ENCODE measurements around the gene OSTF1. TPM values are rescaled to one million over a fixed set of nuclear protein-coding genes. Genes with fewer than 3 reads are reported as not detected.

The OSTF1 gene
- total RNA-seq, 1 experiment from 2014 or later: 17.8 TPM

- ATAC-seq: no peak
- no peak overlapping the region for H3K4me3 Mint-ChIP-seq
- POLR2A ChIA-PET: no interaction called here
Observed at GRCh38 chr9:75061169-75061568, 27.1 kb upstream of the OSTF1 start.

GRCh38 chr9:75063556-75064305 is 24.6 kb upstream of the OSTF1 start:
- no peak overlapping the region for H3K27ac Mint-ChIP-seq
- H3K4me1 Mint-ChIP-seq: peaks cover under 1% of the 10 kb centered on the region; the same call in 1 of the 2 replicates
- 0 out of 2 replicates have a peak, but pooled peaks cover under 1% of the 10 kb centered on the region for H3K36me3 Mint-ChIP-seq
- H3K9me3 Mint-ChIP-seq: peaks cover 13% of the 10 kb centered on the region
- H3K4me3 Mint-ChIP-seq: no peak overlapping the region
- no peaks in the 10 kb centered on the region for H3K27me3 Mint-ChIP-seq (ENCODE audit: low read depth)
- DNase-seq (ENCODE audit: low spot score) (no peak), ATAC-seq (no peak)
- POLR2A ChIA-PET: interaction anchor here (1.1 kb wide), 1 partner anchor 35 kb away, joined by 5 read pairs; the partner anchor contains the start of gene CARNMT1
- CTCF ChIA-PET: interaction anchor here (2.2 kb wide), 1 partner anchor 36 kb away, joined by 10 read pairs; the partner anchor contains the start of gene CARNMT1
- TF ChIP-seq ZNF396 (CRISPR knock-in tag; IDR thresholded peaks at IDR 0.05; ENCODE audit: borderline replicate concordance): no peak
- TF ChIP-seq ARID4B (CRISPR knock-in tag; IDR thresholded peaks at IDR 0.05; ENCODE audit: borderline replicate concordance): no peak
- TF ChIP-seq ZSCAN18 (CRISPR knock-in tag; IDR thresholded peaks at IDR 0.05): no peak
- no peak for TF ChIP-seq AR (CRISPR knock-in tag; IDR thresholded peaks at IDR 0.05)
- no peak for TF ChIP-seq ZNF532 (CRISPR knock-in tag; IDR thresholded peaks at IDR 0.05; ENCODE audit: borderline replicate concordance)

More at GRCh38 chr9:75061169-75061568, 27.1 kb upstream of the OSTF1 start:
- Mint-ChIP-seq H3K4me1 (no peaks in the 10 kb centered on the region), H3K27ac (no peak overlapping the region), H3K27me3 (ENCODE audit: low read depth) (no peaks in the 10 kb centered on the region), H3K9me3 (peaks cover 38% of the 10 kb centered on the region), H3K36me3 (peaks cover 12% of the 10 kb centered on the region)
- DNase-seq (ENCODE audit: low spot score): no peak
- CTCF ChIA-PET: no interaction called here
- TF ChIP-seq NFATC4 (CRISPR knock-in tag; IDR thresholded peaks at IDR 0.05): no peak
- TF ChIP-seq FOXP1 (CRISPR knock-in tag; IDR thresholded peaks at IDR 0.05; ENCODE audit: borderline replicate concordance): no peak
- TF ChIP-seq ESRRA (CRISPR knock-in tag; IDR thresholded peaks at IDR 0.05; ENCODE audit: borderline replicate concordance): no peak
- TF ChIP-seq FOXK1 (CRISPR knock-in tag; IDR thresholded peaks at IDR 0.05): no peak
- no peak for TF ChIP-seq HMGXB4 (CRISPR knock-in tag; IDR thresholded peaks at IDR 0.05)
- TF ChIP-seq TEAD4 (CRISPR knock-in tag; IDR thresholded peaks at IDR 0.05): no peak
- no peak for TF ChIP-seq JUN (CRISPR knock-in tag; IDR thresholded peaks at IDR 0.05)
- TF ChIP-seq TP53 (CRISPR knock-in tag; IDR thresholded peaks at IDR 0.05): no peak
- TF ChIP-seq ZNF512 (CRISPR knock-in tag; IDR thresholded peaks at IDR 0.05; ENCODE audit: borderline replicate concordance): no peak
- TF ChIP-seq TCF7 (CRISPR knock-in tag; IDR thresholded peaks at IDR 0.05; ENCODE audit: low read depth): no peak
- no peak for TF ChIP-seq ZNF138 (CRISPR knock-in tag; conservative IDR thresholded peaks at IDR 0.05)
- TF ChIP-seq SP1 (CRISPR knock-in tag; conservative IDR thresholded peaks at IDR 0.05): no peak

All from WTC11 (cell line).